C4-2B (cell line): ENCODE data around the gene CCDC85B.

Experiments used
- CTCF ChIP-seq: fragments of 450-650 bp; conservative IDR thresholded peaks from 2 replicates; pipeline ENCODE4 v1.5.1; 2017; ENCODE audit warnings: mild to moderate bottlenecking
- ZFX ChIP-seq: fragments of 450-650 bp; IDR thresholded peaks from 2 replicates; pipeline ENCODE4 v1.6.1; 2017

GRCh38 chr11:65844231-65844872, 46.1 kb upstream of the CCDC85B start:
- TF ChIP-seq CTCF (no peak), ZFX (no peak)
